Measurements from ENCODE around the gene LRRC53.

Gene LRRC53

DNA sequence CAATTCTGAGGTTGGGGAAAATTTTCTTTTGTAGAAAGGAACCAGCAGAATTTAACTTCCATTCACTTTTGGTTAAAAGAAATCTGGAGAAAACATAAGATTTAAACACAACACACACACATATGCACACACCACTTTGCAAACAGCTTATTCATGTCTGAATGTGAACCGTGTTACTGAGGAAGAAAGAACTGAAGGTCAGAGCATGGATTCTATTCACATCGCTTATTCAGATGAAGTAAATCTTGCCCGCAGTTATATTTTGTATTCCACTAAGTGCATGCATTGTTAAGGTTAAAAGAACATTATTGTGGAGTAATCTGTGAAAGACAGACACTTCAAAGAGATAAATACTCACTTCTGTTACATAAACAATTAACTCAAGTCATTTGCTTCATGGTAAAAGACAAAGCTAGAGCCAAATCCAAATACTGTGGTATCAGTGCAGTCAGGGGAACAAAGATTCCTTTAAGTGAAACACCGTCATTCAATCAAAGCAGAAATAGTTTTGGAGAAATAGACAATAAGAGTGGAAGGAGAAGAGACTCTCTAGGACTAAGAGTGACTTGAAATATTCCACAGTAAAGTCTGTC is 82.0 kb downstream of the LRRC53 start:
- no peak for DNase-seq

DNA sequence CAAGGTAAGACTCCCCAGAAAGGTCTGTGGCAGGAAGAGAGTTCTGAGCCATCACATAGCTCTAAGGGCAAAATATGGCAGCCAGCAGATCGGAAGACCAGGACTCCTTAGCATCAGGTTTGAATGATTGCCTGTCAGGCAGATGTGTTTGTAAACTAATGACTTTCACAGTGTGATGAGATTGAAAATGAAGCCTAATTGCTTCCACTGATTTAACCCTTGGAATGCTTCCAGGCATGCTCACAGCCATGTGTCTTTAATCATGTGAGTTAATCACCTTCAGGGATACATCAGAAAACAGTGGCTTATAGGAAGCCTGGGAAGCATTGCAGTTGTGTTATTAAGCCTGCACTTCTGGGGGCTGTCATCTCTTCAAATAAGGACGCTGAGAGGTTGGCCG is 82.8 kb downstream of the LRRC53 start:
- no peak for DNase-seq

DNA sequence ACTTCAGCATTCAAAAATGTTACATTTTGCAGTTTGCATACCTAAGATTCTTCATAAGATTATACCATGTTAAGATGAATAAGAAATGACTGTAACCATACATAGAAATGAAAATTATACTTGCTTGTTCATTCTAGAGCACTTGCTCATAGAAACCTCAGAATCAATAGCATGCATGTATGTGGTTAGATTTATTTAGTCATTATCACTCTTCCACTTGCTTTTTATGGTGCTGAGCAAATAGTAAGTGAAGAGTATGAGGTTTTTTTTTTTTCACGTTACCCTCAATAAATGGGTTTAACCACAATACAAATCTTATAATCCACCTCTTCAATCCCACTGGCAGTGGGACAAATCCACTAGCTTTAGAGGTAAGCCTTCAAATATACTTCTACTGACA is 84.7 kb downstream of the LRRC53 start:
- DNase-seq, result peak; percentile 19

DNA sequence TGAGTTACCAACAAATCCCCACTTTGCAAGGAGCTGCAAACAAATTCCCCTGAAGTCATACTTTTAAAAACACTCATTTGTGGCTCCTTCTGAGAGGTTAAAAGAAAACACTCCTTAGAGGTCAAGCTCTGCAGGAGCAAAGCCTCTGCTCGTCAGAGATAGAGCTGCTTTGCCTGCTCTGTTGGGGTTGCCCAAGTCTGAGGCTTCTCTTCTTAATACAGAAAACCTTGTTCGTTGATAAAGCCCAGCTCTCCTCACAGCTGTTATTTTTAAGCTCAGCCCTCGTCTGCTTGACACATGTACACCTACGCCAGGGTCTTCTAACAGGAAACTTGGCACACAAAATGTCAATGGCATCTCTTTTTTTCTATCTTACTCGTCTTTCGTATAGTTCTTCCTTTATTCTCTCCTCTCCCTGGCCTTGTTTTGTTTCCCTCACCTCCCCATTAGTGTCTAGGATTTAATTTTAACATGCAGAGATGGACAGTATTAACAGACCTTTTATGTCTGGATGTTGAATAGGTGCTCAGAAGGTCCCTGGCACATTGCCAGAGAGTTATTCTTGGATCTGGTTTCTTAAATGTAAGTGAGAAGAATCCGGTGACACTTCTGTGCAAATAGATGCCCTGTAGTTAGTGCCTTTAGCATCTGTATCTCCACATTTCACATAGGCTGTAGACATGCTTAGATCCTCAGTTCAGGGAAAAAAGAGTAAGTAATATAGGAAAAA is 86.0 kb downstream of the LRRC53 start:
- DNase-seq, result peak; percentile 32

DNA sequence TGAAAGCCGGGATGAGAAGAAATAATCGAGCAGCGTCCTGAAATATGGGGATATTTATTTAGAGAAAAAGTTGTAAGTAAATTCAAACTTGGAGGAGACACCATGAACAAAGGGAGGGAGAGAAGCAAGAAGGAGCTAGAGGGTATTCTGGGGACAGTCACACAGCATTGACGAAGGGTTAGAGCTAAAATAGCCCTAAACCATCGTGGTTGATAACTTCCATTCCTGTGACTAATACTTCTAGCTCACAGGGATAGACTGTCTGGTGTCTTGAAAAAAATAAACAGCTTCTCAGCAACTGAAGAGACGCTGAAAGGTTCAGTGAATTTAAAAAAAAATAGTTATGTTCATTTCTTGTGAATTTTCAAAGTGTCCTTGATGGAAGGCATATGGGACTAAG is 86.7 kb downstream of the LRRC53 start:
- no peak for DNase-seq

DNA sequence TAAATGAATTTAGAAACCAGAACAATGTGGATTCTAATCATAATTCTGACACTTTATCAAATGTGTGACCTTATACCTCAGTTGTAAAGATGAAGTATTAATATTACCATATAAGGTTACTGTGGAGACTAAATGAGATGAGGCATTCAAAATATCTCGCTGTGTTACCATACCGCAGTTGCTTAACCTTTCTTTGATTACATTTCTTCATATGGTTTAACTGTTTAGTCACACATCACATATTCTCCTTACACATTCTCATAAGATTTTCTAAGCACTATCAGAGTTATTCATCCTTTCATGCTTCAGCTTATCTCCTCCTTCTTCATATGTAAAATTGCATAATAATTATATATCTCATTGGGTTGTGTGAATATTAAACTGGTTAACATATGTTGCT is 88.9 kb downstream of the LRRC53 start:
- DNase-seq, result no peak

DNA sequence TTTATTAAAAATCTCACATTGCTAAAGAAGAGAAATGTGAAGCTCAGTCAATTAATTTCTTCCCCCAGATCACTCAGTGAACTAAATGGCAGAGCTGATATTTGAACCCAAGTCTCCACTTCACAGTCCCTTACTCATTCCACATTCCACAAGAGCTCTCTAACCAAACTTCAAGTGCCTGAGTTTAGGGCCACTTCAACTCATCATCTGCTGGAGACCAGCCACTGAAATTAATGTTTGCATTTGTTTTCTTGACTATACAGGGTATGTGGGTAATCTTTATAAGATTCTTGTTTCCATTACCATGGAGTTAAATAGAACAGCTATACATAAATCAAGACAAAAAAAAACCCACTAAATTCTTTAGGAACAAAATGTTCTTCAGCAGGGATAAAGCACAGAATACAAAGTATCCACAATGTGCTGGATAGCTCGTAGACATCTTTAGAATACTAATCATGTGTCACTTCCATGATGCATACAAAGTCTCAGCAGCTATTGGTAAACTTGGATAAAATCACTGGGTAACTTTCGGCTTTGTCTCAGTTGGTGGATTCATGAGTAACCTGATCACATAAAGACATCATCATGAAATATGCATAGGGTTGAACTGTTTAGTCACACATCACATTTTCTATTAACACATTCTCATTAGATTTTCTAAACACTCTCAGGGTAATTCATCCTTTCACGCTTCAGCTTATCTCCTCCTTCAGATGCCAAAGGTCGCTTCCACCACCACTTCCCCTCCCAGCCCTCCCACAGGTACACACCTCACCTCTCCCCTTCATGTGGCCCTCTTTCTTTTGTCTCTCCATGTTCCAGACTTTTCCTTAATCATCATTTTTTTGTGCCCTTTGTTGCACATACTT is 89.8 kb downstream of the LRRC53 start:
- peak; percentile 46 for DNase-seq

DNA sequence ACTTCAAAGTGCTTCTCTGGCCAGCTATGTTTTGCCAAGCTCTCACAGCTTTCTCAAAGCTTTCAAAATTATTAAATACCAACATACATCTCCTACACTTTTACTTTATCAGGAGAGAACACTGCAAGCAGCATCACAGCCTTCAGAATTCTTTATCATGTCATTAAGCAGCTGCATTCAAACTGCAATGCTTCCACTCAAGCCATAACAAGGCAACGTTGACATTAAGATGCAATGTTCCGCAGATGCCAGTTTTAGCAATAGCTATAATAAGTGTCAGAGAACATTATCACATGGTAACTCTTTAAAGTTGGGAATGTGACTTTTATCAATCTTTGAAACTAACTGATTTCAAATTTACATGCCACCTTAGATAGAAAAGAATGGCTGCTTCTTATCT is 91.9 kb downstream of the LRRC53 start:
- no peak for DNase-seq
